Measurements from ENCODE around the gene SLC5A5. TPM values are rescaled to one million over a fixed set of nuclear protein-coding genes. Genes with fewer than 3 reads are reported as not detected.
A peak's percentile ranks its signal among the peaks of the same experiment; 100 is the strongest.

SLC5A5 gene
- total and polyA plus RNA-seq, 10 of the 15 experiments (the other 5 are each of a cell fraction or from before 2014, with no cell fraction given), result 0.02 to 0.08 (median 0.05) TPM; not detected in 3

GRCh38 chr19:17932485-17933338, 61.0 kb downstream of the SLC5A5 start, which contains the start of gene CCDC124 (continued):
- TF ChIP-seq RAD51 (IDR thresholded peaks at IDR 0.05) (peak; percentile 95), YBX1 (IDR thresholded peaks at IDR 0.05) (no peak), BACH1 (IDR thresholded peaks at IDR 0.05; ENCODE audit: borderline replicate concordance) (no peak), DPF2 (IDR thresholded peaks at IDR 0.05) (peak; percentile 66), TBL1XR1 (IDR thresholded peaks at IDR 0.05; ENCODE audit: low read depth, low read length) (peak; percentile 79), IKZF2 (IDR thresholded peaks at IDR 0.05) (peak in 1 of 2 experiments; percentile 41; a peak in 2 of 4 replicates), POLR2AphosphoS2 (IDR thresholded peaks at IDR 0.05; ENCODE audit: low read depth, low read length) (peak; percentile 78; the same call in 1 of the 2 replicates), IKZF1 (conservative IDR thresholded peaks at IDR 0.05) (peak; percentile 100), EP300 (IDR thresholded peaks at IDR 0.05; ENCODE audit: borderline replicate concordance in 1 of 2, control insufficient read depth in 1 of 2, low read depth in 2 of 2, low read length in 2 of 2) (0 out of 4 replicates have a peak, but pooled peaks of 1 of the 2 experiments have one; percentile 2), ZNF24 (IDR thresholded peaks at IDR 0.05) (no peak), BHLHE40 (IDR thresholded peaks at IDR 0.05; ENCODE audit: borderline replicate concordance in 1 of 2, low read depth in 2 of 2, low read length in 1 of 2) (peak; percentile 38 to 54; a peak in 2 of 4 replicates), E2F8 (IDR thresholded peaks at IDR 0.05; ENCODE audit: low read depth, partially characterized antibody) (peak; percentile 77), MTA3 (IDR thresholded peaks at IDR 0.05; ENCODE audit: borderline replicate concordance, low read length) (no peak), HCFC1 (IDR thresholded peaks at IDR 0.05; ENCODE audit: low read length) (peak; percentile 92), POLR2AphosphoS5 (IDR thresholded peaks at IDR 0.05; ENCODE audit: low read length) (peak; percentile 53; the same call in 1 of the 2 replicates), RUNX3 (IDR thresholded peaks at IDR 0.05; ENCODE audit: low read length) (peak; percentile 33; the same call in 1 of the 2 replicates), SRF (IDR thresholded peaks at IDR 0.05; ENCODE audit: low read depth in 2 of 2, low read length in 2 of 2) (peak in 1 of 2 experiments; percentile 87; a peak in 2 of 4 replicates), MAX (IDR thresholded peaks at IDR 0.05; ENCODE audit: low read depth, low read length) (peak; percentile 92), GABPA (IDR thresholded peaks at IDR 0.05; ENCODE audit: low read depth) (0 out of 2 replicates have a peak, but pooled peaks have one; percentile 39), POU2F2 (IDR thresholded peaks at IDR 0.05; ENCODE audit: borderline replicate concordance, low read depth, low read length) (peak; percentile 64; the same call in 1 of the 3 replicates), BRCA1 (IDR thresholded peaks at IDR 0.05; ENCODE audit: low read depth, low read length) (0 out of 2 replicates have a peak, but pooled peaks have one; percentile 49), POLR2A (IDR thresholded peaks at IDR 0.05; ENCODE audit: low read depth, low read length) (peak; percentile 91), GATAD2B (conservative IDR thresholded peaks at IDR 0.05; ENCODE audit: low read depth) (no peak; the same call in 1 of the 2 replicates), BCL11A (IDR thresholded peaks at IDR 0.05; ENCODE audit: low read depth, low read length) (no peak), IRF3 (IDR thresholded peaks at IDR 0.05) (no peak), MLLT1 (IDR thresholded peaks at IDR 0.05) (peak; percentile 93)
